ENCODE results near the gene C1orf21. TPM values are rescaled to one million over a fixed set of nuclear protein-coding genes. Genes with fewer than 3 reads are reported as not detected.
A peak's percentile ranks its signal among the peaks of the same experiment; 100 is the strongest.

Gene C1orf21
- total and polyA plus RNA-seq, 2 of the 4 experiments (the other 2 are of a cell fraction) = 6.4 to 9.9 TPM

DNA sequence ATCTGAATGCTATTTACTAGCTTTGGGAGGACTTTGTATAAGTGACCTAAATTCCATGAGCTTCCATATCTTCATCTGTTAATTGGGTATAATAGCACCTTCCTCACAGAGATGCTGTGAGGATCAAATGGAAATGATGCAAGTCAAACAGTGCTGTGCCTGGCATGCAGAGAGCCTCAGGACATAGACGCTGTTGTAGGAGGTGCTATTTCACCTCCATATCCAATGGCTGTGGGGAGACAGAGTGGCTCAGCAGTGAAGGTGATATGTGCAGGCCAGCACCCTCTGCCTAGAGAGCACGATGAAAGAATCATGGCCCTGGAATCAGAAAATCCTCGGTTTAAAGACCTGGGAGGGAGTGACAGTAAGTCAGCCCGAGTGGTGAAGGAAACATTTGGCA is 16.0 kb upstream of the C1orf21 start:
- Histone ChIP-seq H4K5ac (ENCODE audit: low read depth, low read length) (no peak overlapping the region), H2BK120ac (ENCODE audit: low read depth, low read length) (no peak overlapping the region), H3K4me3 (ENCODE audit: insufficient read depth, low read depth, low read length) (no peak overlapping the region), H3K56ac (ENCODE audit: extremely low read depth, insufficient read depth, low read length) (no peak overlapping the region), H3K4me2 (ENCODE audit: low read depth, low read length) (no peak overlapping the region), H4K20me1 (ENCODE audit: insufficient read depth, low read length) (no peaks in the 10 kb centered on the region), H2BK20ac (ENCODE audit: low read depth, low read length) (no peak overlapping the region), H3K9me3 (ENCODE audit: control insufficient read depth, insufficient read depth, low read length) (no peaks in the 10 kb centered on the region), H3K27ac (ENCODE audit: insufficient read depth, low read length) (no peak overlapping the region), H3K4me1 (ENCODE audit: control insufficient read depth, insufficient read depth, low read length) (no peaks in the 10 kb centered on the region), H3K4ac (ENCODE audit: low read depth, low read length) (no peak overlapping the region), H3K79me1 (ENCODE audit: low read depth in 1 of 2, low read length in 2 of 2) (no peaks in the 10 kb centered on the region), H3K27me3 (ENCODE audit: control insufficient read depth, insufficient read depth, low read length) (peaks cover 3% of the 10 kb centered on the region; the same call in 1 of the 2 replicates), H3K9me1 (ENCODE audit: insufficient read depth, low read length) (no peaks in the 10 kb centered on the region), H3K36me3 (ENCODE audit: control insufficient read depth, insufficient read depth, low read length) (no peaks in the 10 kb centered on the region), H3K18ac (ENCODE audit: low read depth, low read length) (no peak overlapping the region), H2BK5ac (ENCODE audit: low read depth, low read length, poor library complexity, severe bottlenecking) (no peak overlapping the region), H3K9ac (ENCODE audit: low read depth, low read length) (no peak overlapping the region), H2BK15ac (ENCODE audit: low read depth, low read length) (no peak overlapping the region), H2AFZ (replicated peaks; ENCODE audit: low read length, poor library complexity) (peak overlapping the region; percentile 21), H4K8ac (ENCODE audit: low read depth in 2 of 2, low read length in 2 of 2) (no peak overlapping the region), H3K23ac (ENCODE audit: low read depth, low read length) (no peak overlapping the region; the same call in 1 of the 2 replicates), H4K91ac (ENCODE audit: insufficient read depth, low read depth, low read length) (no peak overlapping the region), H2AK9ac (replicated peaks; ENCODE audit: low read depth, low read length, poor library complexity) (peak overlapping the region; percentile 62), H3K14ac (replicated peaks; ENCODE audit: low read depth, low read length) (no peak overlapping the region), H2AK5ac (ENCODE audit: low read depth, low read length) (no peak overlapping the region)
- ATAC-seq (ENCODE audit: low read depth) = no peak
- CTCF ChIA-PET = no interaction called here
- BruUV-seq (replicated peaks) = no TSS peak
- POLR2A ChIA-PET (ENCODE audit: unreplicated experiment) = no interaction called here
- dilution Hi-C loops (cut with HindIII; ENCODE audit: low sequenced_read_pairs, unreplicated experiment) (no loop called here), in situ Hi-C loops (cut with MboI; ENCODE audit: low sequenced_read_pairs) (no loop called here), intact Hi-C loops (cut with micrococcal nuclease) (no loop called here)
- no peak for DNase-seq
- WGBS, 2 experiments (ENCODE audit: extremely low coverage in 2 of 2, insufficient read length in 1 of 2) = 67% methylated on average over 1 of the region's 4 CpGs; no CpG with 5 or more reads in 1 of the 2 experiments
- no peak for TF ChIP-seq CHD1 (IDR thresholded peaks at IDR 0.05; ENCODE audit: low read depth, low read length)
